ENCODE results near the gene UNC13D.

- TF ChIP-seq CTCF (IDR thresholded peaks at IDR 0.05; ENCODE audit: insufficient read depth, low read depth, low read length) (no peak), EZH2 (IDR thresholded peaks at IDR 0.05; ENCODE audit: insufficient read depth, low read length) (no peak)
Observed at GRCh38 chr17:75844530-75845057, 390 bp upstream of the UNC13D start.
